ENCODE measurements around the gene MPRIP.
"Not testable (repeated sequence)": the region's sequence is repeated elsewhere in the genome, so short reads cannot be mapped to it uniquely, and the experiment has no call there.

The MPRIP gene

DNA sequence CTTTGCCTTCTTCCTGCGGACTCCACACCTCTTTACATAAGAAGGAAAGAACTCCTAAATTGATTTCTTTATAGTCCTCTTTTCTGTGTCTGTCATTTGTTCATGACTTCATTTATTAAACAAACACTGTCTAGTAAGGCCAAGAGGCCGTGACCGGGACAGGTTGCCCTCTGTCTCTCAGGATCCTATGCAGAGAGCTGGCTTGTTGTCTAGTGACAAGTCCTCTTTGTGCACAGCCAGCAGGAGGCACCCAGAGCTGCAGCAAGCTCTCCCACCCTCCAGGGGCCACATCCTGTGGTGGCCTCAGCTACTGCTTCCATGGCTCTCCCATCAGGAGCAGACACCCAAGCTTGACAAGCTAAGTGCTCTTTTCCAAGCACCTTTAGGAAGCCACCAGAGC is 113.3 kb downstream of the MPRIP start:
- DNase-seq (ENCODE audit: low read depth, low spot score), result no peak
- ChIA-PET POLR2A (interaction anchor here (0.8 to 0.9 kb wide), 2 partner anchors 10 to 36 kb away, joined by 3 read pairs; no protein-coding TSS in a partner anchor), CTCF (interaction anchor here (1.1 to 1.8 kb wide), 4 partner anchors 34 to 162 kb away, joined by 3 to 6 read pairs (median 3); no protein-coding TSS in a partner anchor)
- TF ChIP-seq, protein P1, sequence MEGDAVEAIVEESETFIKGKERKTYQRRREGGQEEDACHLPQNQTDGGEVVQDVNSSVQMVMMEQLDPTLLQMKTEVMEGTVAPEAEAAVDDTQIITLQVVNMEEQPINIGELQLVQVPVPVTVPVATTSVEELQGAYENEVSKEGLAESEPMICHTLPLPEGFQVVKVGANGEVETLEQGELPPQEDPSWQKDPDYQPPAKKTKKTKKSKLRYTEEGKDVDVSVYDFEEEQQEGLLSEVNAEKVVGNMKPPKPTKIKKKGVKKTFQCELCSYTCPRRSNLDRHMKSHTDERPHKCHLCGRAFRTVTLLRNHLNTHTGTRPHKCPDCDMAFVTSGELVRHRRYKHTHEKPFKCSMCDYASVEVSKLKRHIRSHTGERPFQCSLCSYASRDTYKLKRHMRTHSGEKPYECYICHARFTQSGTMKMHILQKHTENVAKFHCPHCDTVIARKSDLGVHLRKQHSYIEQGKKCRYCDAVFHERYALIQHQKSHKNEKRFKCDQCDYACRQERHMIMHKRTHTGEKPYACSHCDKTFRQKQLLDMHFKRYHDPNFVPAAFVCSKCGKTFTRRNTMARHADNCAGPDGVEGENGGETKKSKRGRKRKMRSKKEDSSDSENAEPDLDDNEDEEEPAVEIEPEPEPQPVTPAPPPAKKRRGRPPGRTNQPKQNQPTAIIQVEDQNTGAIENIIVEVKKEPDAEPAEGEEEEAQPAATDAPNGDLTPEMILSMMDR (IDR thresholded peaks at IDR 0.05; ENCODE audit: insufficient read depth, low read length, missing control alignments), result no peak
- no peak overlapping the region for H3K4me3 ChIP-seq (ENCODE audit: low read depth, low read length)

DNA sequence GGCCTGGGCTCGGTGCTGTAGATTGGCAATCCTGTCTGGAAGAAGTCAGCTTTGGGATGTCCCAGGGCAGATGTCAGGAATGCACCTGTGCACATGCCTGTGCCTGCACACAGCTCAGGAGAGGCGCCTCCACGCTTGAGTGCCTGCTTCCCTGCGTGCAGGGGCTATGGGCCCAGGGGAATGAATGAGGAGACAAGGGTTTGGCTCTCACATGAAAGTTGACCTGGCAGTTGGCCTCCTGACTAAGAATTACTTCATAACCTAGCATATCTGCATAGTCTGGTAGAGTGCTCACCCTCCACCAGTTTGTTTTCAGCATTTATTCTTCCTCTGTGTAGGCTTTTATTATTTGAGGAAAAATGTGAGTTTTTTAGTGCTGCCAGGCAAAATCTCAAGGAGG is 113.8 kb downstream of the MPRIP start:
- no peak for DNase-seq (ENCODE audit: low read depth, low spot score)
- POLR2A ChIA-PET, result interaction anchor here (0.8 to 0.9 kb wide), 2 partner anchors 10 to 36 kb away, joined by 3 read pairs; no protein-coding TSS in a partner anchor
- no peak overlapping the region for H3K4me3 ChIP-seq (ENCODE audit: low read depth, low read length)
- TF ChIP-seq, protein P1 (IDR thresholded peaks at IDR 0.05; ENCODE audit: insufficient read depth, low read length, missing control alignments), result no peak
- CTCF ChIA-PET, result interaction anchor here (0.9 to 1.8 kb wide), 8 partner anchors 11 to 162 kb away, joined by 3 to 6 read pairs (median 3); no protein-coding TSS in a partner anchor

DNA sequence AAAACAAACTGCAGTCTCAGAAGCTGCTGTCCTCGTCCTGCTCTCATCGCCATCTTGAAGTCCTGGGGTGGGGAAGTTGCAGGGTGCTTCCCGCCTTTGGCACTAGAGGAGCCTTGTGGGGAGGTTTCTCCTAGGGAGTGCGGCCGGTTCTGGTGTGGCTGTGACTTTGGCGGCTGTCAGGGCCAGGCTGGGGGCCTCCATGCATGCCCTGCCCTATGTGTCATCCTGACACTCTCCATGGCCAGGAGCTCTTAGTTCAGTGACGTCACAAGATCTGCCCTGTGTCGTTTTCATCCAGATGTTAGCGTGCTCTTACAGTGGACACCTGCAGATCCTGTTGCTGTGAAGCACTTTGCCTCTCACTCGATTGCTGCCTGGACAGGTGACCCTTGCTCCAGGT is 114.3 kb downstream of the MPRIP start:
- CTCF ChIA-PET, result interaction anchor here (0.7 to 1.8 kb wide), 8 partner anchors 10 to 162 kb away, joined by 3 to 6 read pairs (median 3); no protein-coding TSS in a partner anchor
- H3K4me3 ChIP-seq (ENCODE audit: low read depth, low read length), result no peak overlapping the region
- no peak for DNase-seq (ENCODE audit: low read depth, low spot score)
- POLR2A ChIA-PET, result interaction anchor here (0.9 kb wide), 1 partner anchor 35 kb away, joined by 3 read pairs; no protein-coding TSS in a partner anchor
- TF ChIP-seq, protein P1 (IDR thresholded peaks at IDR 0.05; ENCODE audit: insufficient read depth, low read length, missing control alignments), result no peak

DNA sequence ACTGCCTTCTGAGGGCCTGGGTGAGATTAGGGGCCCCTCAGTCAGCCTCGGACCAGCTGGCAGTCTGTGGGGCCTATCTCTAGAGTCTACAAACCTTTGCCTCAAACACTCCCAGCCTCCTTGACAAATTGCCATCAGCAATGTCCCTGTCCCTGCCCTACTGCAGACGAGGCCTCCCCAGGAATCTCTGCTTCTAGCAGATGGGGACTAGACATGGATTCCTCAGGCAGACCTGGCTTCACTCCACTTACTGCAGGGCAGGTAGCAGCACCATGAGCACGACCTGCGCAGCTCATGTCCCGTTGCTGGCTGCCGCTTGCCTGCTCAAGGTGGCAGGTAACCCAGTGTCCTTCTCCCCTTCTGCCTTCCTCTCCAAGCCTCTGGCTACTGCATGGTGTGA is 114.8 kb downstream of the MPRIP start:
- no peak for DNase-seq (ENCODE audit: low read depth, low spot score)
- TF ChIP-seq, protein P1 (IDR thresholded peaks at IDR 0.05; ENCODE audit: insufficient read depth, low read length, missing control alignments), result no peak
- H3K4me3 ChIP-seq (ENCODE audit: low read depth, low read length), result no peak overlapping the region
- CTCF ChIA-PET, result interaction anchor here (0.7 to 1.8 kb wide), 6 partner anchors 10 to 163 kb away, joined by 3 to 6 read pairs (median 3); no protein-coding TSS in a partner anchor
- POLR2A ChIA-PET, result no interaction called here

DNA sequence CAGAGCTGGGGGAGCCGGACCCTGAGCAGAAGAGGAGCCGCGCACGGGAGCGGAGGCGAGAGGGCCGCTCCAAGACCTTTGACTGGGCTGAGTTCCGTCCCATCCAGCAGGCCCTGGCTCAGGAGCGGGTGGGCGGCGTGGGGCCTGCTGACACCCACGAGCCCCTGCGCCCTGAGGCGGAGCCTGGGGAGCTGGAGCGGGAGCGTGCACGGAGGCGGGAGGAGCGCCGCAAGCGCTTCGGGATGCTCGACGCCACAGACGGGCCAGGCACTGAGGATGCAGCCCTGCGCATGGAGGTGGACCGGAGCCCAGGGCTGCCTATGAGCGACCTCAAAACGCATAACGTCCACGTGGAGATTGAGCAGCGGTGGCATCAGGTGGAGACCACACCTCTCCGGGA is 116.2 kb downstream of the MPRIP start:
- CTCF ChIA-PET, result interaction anchor here (1.2 to 1.9 kb wide), 5 partner anchors 17 to 167 kb away, joined by 3 to 6 read pairs (median 5); no protein-coding TSS in a partner anchor
- H3K4me3 ChIP-seq (ENCODE audit: low read depth, low read length); POLR2A ChIA-PET; DNase-seq (ENCODE audit: low read depth, low spot score): not testable (repeated sequence)

DNA sequence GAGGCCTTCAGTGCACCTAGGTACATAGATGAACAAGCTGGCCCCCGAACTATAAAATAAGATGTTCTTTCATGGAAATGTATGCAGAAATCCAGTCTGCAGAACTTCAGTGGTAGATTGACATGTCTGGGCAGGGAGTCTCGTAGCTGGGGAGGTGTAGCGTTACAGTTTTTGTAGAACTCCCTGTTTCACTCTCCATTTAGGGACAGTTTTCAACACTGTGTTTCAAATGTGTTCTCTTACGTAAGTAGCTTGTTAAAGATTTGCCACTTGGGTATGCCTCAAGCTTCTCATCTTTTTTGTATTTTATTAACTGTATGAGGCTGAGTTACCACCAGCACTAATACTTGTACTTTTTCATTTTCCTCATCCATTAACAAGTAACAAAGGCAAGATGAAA is 117.3 kb downstream of the MPRIP start:
- CTCF ChIA-PET, result interaction anchor here (0.9 to 1.9 kb wide), 5 partner anchors 18 to 168 kb away, joined by 3 to 6 read pairs (median 5); no protein-coding TSS in a partner anchor
- H3K4me3 ChIP-seq (ENCODE audit: low read depth, low read length), result no peak overlapping the region
- POLR2A ChIA-PET, result no interaction called here
- no peak for DNase-seq (ENCODE audit: low read depth, low spot score)
- TF ChIP-seq, protein P1 (IDR thresholded peaks at IDR 0.05; ENCODE audit: insufficient read depth, low read length, missing control alignments), result no peak

DNA sequence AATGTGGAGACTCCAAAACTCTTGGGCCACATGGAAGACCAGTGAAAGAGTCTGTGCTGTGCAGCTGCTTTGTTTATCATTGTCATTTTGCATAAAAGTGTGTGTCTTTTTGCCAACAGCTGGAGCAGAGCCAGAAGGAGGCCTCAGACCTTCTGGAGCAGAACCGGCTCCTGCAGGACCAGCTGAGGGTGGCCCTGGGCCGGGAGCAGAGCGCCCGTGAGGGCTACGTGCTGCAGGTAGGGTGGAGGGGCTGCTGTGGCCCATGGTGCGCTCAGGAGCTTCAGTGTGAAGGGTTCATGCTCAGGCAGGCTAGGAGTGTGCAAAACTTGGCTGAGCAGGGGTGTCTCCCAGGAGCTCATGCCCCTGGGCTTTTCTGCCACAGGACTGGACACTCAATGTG is 118.9 kb downstream of the MPRIP start:
- TF ChIP-seq, protein P1 (IDR thresholded peaks at IDR 0.05; ENCODE audit: insufficient read depth, low read length, missing control alignments), result no peak
- POLR2A ChIA-PET, result no interaction called here
- CTCF ChIA-PET, result interaction anchor here (1.4 kb wide), 1 partner anchor 19 kb away, joined by 5 read pairs; no protein-coding TSS in a partner anchor
- no peak for DNase-seq (ENCODE audit: low read depth, low spot score)
- no peak overlapping the region for H3K4me3 ChIP-seq (ENCODE audit: low read depth, low read length)

Measured in AG04449 (cell line).